HG02798 (cell line): ENCODE results near the gene IL1A.
A peak's percentile ranks its signal among the peaks of the same experiment; 100 is the strongest.
"Not testable (repeated sequence)": the region's sequence is repeated elsewhere in the genome, so short reads cannot be mapped to it uniquely, and the experiment has no call there.

ENCODE experiments used
- ATAC-seq: cut with Tn5 transposase; IDR thresholded peaks from one replicate; pipeline ENCODE4 v1.9.1; 2021; ENCODE audit warnings: mild to moderate bottlenecking; ENCODE audit not compliant: unreplicated experiment, poor library complexity

Gene IL1A, protein sequence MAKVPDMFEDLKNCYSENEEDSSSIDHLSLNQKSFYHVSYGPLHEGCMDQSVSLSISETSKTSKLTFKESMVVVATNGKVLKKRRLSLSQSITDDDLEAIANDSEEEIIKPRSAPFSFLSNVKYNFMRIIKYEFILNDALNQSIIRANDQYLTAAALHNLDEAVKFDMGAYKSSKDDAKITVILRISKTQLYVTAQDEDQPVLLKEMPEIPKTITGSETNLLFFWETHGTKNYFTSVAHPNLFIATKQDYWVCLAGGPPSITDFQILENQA

GRCh38 chr2:112784199-112785189 is at the start of gene IL1A:
Gene IL1A (minus strand): TSS chr2:112784493. CDS start chr2:112783770, 723 bp downstream.
- ATAC-seq: no peak

GRCh38 chr2:112833976-112834375 is 49.7 kb upstream of the IL1A start:
- ATAC-seq: no peak

GRCh38 chr2:112833639-112833931 is 49.3 kb upstream of the IL1A start:
- not testable (repeated sequence) for ATAC-seq

GRCh38 chr2:112832841-112833638 is 48.7 kb upstream of the IL1A start:
- ATAC-seq: no peak

- ATAC-seq: no peak
Measured at GRCh38 chr2:112831946-112832840, 47.9 kb upstream of the IL1A start.

- no peak for ATAC-seq
Measured at GRCh38 chr2:112831513-112831845, 47.2 kb upstream of the IL1A start.

DNA sequence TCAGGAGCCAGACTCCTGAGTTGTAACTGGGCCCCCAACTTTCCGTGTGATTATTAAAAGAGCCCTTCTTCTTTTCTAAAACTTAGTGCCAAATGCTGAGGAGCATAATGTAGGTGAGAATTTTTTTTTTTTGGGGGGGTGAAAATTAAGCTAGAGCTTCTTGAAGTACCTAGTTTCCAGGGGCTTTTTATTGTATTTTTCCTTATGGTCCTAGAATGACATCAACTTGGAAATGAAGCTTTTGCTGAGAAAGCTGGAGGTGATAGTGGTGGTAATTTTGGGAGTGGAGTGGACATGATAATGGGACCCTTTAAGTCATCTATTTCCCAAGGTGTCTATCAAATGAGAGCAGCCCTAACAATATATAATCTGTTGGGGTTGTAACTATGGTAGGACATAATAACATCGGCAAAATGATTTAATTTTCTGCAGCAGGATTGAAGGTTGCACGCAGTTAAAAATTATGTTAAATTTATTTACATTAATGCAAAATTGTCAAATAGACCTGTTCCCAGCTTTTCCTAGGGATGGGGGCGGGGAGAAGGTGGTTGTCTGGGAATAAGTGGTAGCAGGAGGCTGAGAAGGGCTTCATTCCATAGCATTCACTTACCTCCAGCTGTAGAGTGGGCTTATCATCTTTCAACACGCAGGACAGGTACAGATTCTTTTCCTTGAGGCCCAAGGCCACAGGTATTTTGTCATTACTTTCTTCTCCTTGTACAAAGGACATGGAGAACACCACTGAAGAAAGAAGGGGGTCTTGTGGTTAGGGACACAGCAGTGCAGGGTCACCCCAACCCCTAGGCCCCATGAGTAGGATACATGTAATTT is 46.6 kb upstream of the IL1A start:
- no peak for ATAC-seq

DNA sequence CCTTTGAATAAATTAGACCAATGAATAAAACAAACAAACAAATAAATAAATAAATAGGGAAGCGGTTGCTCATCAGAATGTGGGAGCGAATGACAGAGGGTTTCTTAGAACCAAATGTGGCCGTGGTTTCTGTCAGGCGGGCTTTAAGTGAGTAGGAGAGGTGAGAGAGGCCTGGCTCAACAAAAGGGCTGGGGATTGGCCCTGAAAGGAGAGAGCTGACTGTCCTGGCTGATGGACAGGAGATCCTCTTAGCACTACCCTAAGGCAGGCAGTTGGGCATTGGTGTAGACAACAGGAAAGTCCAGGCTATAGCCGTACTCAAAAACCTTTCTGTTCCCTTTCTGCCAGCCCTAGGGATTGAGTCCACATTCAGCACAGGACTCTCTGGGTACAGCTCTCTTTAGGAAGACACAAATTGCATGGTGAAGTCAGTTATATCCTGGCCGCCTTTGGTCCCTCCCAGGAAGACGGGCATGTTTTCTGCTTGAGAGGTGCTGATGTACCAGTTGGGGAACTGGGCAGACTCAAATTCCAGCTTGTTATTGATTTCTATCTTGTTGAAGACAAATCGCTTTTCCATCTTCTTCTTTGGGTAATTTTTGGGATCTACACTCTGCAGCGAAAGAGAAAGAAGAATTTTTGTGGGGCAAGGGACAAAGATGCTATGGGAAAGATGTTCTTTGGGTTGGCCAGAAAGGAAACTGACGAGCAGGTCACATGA is 45.8 kb upstream of the IL1A start:
- ATAC-seq: no peak

GRCh38 chr2:112829101-112829960 is 45.0 kb upstream of the IL1A start:
- no peak for ATAC-seq

GRCh38 chr2:112828251-112828691 is 44.0 kb upstream of the IL1A start:
- no peak for ATAC-seq

- ATAC-seq: no peak
Measured at GRCh38 chr2:112827604-112828185, 43.4 kb upstream of the IL1A start.

DNA sequence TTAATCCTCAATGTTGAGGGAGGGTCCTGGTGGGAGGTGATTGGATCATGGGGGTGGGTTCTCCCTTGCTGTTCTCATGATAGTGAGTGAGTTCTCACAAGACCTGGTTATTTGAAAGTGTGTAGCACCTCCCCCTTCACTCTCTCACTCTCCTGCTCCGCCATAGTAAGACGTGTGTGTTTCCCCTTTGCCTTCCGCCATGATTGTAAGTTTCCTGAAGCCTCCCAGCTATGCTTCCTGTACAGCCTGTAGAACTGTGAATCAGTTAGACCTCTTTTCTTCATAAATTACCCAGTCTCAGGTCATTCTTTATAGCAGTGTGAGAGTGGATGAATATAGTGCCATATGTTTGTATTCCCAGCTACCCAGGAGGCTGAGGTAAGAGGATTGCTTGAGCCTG is 42.7 kb upstream of the IL1A start:
- ATAC-seq: no peak

- ATAC-seq: no peak
Measured at GRCh38 chr2:112825706-112826105, 41.4 kb upstream of the IL1A start.

- ATAC-seq: no peak
Measured at GRCh38 chr2:112824694-112825085, 40.4 kb upstream of the IL1A start.

DNA sequence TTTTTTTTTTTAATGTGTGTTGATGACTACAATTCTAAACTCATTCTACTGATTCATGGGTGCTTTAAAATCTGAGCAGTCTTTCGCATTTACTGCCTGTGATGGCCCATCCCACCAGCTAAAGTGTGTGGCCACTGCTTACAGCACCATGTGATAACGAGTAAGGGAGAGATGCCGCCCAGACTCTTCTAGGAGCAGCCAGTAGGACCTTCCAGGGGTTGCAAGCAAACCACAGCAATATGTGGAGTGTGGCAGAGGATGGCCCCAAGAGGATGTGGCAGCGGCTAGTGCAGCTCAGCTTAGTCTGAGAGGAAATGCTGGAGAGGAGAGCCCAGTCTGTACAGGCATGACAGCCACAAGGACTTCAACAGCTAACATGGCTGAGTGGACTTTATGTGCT is 37.4 kb upstream of the IL1A start:
- no peak for ATAC-seq

DNA sequence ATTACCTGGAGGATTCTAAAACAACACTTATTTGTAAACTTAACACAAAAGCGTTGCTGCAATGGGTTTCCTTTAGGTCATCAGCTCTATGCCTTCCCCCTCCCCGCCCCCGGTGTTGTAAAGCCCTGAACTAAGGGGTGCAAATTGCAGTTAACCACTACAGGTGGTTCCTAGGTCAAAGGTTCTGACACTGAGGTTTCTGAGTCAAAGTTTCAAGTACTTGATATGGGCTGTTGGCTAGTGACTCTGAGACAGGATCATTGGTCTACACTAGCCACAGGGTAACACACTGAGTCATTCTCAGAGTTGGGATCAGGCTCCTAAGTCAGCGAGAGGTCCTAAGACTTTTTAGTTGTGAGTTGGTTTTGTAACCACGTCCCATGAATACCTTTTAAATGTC is 36.8 kb upstream of the IL1A start:
- peak; percentile 82 for ATAC-seq

DNA sequence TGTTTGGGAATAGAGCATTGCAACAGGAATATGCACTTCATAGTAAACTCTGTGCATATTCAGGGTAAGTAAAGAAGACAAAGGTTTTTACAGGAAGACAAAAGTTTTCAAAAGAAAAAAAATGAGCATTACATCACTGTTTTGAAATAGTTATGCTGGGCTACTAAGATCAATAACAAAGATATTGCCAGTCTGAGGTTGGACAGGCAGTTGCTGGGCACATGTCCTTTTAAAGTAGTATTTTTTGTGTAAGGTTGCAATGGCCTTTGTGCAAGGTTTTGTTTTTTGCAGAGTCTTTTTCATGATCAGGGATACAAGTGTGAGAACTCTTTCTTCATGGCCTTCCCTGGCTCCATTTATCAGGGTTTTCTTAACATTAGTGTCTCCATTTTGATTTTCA is 36.0 kb upstream of the IL1A start:
- ATAC-seq: no peak
